Measurements from ENCODE around the gene SHBG.

SHBG gene

DNA sequence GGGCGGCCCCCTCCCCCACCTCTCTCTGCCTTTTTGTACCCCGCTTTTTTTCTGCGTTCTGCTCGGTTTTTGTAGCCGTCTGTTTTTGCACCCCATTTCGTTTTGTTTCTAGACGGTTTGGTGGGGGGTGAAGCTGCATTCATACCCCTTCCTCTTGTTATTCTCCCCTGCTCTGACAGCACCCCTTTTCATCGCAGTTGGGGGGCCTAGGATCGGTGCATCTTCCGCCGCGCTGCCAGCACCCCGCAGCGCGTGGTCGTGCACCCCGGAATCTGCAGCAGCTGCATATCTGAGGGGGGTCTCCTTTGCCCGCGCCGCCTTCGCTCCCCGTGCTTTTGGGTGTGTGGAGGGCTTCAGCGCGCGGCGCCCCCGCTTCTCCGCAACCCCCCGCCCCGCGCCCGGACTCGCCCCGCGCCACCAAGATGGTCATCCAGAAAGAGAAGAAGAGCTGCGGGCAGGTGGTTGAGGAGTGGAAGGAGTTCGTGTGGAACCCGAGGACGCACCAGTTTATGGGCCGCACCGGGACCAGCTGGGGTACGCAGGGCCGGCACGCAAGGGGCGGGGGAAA, 21.2 kb downstream of the SHBG start:
- DNase-seq: no peak

DNA sequence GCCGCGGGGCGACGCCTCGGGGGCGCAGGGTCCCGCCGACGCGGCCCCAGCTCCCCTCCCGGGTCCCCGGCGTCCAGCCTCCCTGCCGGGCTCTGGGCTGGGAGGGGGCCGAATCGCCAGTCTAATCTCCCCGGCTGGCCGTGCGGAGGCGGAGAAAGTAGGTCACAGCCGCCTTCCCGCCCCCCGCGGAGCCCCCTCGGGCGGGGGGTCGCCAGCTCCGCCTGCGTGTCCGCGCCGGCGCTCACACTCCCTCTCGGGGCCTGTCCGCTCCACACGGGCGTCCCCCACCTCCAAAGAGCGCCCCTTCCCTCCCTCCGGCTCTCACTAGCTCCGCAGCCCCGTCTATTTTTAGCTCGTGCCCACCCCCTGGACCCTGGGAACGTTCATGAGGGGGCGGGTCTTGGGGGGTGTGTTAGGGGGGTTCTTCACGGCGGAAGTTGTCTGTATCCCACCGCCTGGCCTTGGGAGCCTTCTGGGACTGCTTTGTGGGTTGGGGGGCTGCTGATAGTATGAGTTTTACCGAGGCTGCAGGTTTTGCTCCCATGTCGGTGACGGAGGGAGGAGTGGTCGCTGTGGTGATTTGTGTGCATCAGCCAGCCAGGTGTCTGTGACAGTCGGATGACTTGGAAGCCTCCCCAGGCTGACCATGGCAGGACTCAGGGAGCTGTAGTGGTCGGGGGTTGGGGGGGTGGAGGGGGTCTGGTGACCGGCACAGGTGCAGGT, 21.9 kb downstream of the SHBG start:
- DNase-seq: no peak

DNA sequence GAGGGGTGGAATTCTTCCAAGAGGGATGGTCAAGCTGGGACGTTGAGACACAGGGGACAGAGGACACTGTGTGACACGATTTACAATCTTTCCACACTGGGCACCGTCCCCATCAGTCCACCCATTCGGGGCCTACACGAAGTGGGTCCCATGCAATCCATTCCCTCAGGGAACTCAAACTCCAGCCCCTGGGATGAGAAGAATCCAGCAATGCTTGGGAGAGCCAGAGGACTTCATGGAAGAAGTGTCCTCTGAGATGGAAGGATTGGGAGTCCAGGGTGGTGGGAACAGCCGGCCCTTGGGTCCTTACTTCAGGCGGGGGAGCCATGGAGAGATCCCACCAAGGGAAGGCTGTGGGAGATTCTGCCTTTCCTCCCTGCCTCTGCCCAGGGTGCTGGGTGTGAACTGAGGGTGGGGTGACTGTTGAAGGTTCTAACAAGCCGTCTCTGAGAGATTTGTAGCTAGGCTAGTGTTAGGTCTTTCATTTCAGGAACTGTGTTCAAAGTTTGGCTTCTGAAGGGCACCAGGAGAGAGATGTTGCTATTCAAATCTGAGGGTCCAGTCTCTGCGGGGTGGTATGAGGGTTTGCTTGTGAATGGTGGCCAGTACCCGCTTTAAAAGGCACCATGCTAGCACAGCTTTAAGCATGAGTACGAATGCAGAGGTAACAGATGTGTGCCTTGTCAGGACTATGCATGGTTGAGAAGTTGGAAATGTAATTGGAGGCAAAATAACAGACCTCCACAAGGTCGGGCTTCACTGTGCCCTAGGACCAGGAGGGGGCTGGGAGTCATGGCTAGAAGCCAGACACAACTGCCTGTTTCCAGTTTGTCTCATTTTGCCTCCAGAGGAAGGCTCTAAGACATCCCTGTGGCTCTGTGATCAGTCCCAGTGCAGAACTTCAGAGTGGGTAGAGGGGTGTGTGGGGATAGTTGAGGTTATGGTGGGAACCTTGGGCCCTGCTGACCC, 22.7 kb downstream of the SHBG start:
- DNase-seq: no peak

DNA sequence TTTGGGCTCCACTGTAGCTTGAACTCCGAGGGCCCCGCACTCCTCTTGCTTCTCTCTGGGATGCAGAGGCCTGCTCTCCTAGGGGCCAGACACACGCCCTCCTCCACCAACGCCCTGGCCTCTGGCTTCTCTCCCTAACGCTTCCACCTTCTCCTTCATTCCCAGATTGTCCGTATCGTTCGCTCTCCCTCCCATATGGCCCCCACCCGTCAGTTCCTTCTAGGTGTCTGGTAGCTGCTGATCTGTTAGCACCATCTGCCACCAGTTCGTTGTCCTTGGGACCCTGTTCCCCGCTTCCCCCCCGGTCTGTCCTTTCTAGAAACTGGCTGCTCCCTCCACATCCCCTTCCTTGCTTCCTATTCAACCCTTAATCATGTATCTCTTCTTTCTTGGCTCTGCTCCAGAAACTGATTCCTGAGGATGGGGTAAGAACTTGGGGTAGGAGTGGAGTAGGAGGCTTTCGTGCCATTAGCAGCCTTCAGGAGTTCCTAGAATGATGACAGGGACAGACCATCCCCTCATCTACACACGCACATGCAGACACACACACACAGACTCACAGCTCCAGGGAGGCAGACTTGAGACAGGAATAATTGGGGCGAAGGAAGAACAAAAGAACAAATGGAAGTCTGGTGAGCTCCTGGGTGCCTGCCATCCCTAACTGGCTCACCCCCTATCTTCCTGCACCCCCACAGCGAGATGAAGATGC, 25.1 kb downstream of the SHBG start:
- no peak for DNase-seq

DNA sequence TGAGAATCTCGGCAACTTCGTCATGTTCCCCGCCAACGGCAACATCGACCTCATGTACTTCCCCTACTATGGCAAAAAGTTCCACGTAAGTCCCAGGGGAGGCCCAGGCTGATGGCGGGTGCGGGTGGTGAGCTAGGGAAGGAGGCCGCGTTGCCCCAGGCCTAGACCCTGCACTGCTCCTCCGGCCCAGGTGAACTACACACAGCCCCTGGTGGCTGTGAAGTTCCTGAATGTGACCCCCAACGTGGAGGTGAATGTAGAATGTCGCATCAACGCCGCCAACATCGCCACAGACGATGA, 25.6 kb downstream of the SHBG start:
- DNase-seq: no peak

DNA sequence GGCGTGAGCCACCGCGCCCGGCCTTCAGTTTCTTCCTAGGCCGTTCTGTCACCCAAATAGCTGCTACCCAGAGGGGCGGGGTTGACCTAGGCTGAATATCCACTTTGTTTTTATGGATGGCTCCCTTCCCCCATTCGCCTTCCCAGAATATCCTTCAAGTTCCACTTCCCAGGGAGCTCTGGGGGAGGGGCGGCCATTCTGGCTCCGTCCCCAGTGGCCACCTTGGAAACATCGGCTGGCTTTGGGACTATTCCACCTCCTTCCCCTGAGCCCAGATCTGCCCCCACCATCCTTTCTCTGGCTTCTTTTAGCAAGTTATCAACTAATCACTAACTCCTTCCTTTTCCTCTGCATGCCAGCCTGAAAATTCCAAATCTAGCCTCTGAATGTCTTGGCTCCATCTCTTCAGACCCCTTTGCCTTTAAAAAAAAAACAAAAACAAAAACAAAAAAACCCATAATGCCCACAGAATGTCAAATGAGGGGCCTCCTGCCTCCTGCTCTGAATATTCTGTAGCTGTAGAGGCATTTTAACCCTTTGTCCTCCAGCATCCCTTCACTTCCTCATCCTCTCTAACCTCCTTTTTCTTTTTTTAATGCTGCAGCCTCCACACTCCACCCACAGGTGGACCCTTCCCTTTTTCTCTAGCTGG, 27.1 kb downstream of the SHBG start:
- no peak for DNase-seq

DNA sequence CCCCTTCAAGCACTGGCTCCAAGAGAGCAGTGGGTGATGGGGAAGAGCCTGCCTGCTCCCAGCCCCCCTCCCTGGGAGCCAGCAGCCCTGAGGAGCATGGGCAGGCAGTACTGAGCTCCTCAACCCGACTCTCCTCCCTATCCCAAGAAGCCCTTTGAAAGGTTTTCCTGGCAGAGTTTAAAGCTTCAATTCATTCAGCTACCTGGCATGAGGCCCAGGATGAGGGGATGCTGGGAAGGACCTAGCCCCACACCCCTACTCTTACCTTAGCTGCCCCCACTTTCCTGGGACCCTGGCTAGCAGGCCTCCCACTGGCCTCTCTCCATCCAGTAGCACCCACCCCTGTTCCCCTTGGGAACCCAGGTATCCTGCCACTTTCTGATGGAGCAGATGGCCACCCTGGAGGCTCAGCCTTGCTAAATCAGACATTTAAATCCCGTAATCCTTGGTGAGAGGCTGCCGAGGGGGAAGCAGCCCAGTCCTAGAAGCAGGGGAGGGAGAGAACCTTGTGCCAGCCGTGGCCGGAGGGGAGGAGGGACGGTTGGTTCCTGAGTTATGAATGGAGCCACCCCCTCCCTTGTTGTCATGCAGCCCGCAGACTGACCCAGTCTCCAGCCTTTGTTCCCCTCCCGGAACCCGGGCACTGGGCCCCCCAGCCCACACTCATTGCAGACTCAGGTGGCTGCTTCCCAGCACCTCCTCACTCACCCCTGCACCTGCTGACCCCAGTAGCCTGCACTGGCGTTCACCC, 37.9 kb downstream of the SHBG start:
- DNase-seq: no peak

DNA sequence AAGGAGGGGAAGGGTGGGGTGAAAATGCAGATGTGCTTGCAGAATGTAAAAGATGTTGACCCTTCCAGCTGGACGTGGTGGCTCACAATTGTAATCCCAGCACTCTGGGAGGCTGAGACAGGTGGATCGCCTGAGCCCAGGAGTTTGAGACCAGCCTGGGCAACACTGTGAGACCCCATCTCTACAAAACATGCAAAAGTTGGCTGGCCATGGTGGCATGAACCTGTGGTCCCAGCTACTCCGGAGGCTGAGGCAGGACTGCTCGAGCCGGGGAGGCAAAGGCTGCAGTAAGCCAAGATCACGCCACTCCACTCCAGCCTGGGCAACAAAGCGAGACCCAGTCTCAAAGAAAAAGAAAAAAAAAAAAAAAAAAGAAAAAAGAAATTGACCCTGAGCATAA, 38.5 kb downstream of the SHBG start:
- DNase-seq: no peak

DNA sequence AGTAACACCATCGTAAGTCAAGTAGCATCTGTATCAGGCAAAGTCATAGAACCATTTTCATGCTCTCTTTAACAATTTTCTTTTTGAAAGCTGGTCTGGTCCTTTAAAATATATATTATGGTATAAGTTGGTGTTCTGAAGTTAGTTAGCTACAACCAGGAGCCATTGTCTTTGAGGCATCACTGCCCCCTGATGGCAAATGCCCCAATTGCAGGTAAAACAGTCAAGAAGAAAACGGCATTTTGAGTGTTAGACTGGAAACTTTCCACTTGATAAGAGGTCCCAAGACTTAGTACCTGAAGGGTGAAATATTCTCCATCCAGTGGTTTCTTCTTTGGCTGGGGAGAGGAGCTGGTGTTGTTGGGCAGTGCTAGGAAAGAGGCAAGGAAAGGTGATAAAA, 43.3 kb downstream of the SHBG start:
- DNase-seq: peak; percentile 80

DNA sequence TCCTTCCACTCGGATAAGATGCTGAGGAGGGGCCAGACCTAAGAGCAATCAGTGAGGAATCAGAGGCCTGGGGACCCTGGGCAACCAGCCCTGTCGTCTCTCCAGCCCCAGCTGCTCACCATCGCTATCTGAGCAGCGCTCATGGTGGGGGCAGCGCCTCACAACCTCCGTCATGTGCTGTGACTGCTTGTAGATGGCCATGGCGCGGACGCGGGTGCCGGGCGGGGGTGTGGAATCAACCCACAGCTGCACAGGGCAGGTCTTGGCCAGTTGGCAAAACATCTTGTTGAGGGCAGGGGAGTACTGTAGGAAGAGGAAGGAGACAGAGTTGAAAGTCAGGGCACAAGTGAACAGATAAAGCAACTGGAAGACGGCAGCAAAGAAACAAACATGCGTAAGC, 45.0 kb downstream of the SHBG start:
- no peak for DNase-seq

DNA sequence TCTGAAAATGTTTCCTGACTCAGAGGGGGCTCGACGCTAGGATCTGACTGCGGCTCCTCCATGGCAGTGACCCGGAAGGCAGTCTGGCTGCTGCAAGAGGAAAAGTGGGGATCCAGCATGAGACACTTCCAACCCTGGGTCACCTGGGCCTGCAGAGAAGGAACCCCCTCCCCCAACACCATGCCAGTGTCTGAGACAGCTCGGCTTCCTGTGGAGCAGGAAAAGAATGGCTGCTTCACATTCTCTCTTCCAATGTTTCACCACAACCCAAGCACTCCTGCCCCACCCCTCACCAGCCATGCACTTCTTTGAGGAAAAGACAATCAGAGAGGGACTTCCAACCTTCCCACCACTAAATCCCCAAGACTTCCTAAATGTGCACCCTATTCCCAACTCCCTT, 46.6 kb downstream of the SHBG start:
- DNase-seq: no peak

DNA sequence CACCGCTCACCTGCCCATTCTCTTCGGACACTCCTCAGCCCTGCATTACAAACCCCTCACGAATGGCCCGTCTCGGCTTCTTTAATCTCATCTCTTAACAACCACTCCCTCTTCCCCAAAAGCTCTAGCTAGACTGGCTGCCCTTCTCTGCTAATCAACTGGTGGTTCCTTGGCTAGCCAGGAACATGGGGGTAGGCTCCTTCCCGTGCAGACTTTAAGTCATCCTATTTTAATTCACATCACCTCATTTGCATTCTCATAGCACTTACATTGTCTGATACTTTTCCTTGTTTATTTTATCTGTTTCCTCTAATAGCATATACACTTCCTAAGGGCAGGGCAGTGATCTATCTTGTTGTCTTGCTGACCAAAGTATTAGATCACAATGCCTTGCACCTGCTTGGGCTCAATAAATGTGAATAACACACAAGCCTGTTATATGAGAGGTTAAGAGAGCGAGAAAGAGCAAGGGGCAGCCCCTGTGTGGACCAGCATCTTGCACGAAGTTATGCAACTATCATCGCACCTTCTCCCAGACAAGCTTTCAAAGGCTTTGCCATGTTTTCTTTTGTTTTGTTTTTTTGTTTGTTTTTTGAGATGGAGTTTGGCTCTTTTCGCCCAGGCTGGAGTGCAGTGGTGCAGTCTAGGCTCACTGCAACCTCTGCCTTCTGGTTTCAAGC, 47.6 kb downstream of the SHBG start:
- DNase-seq: no peak
